ENCODE data around the gene TXLNG.

TXLNG gene

GRCh38 chrX:16851421-16851820 lies 65.2 kb downstream of the TXLNG start:
- TF ChIP-seq CTCF (IDR thresholded peaks at IDR 0.05; ENCODE audit: insufficient read depth, low read length): no peak
- no peak for TF ChIP-seq GABPA (IDR thresholded peaks at IDR 0.05; ENCODE audit: low read depth)
- TF ChIP-seq SPI1 (IDR thresholded peaks at IDR 0.05; ENCODE audit: borderline replicate concordance, low read depth): no peak
- no peak for TF ChIP-seq POLR2AphosphoS5 (IDR thresholded peaks at IDR 0.05; ENCODE audit: low read depth)
- no peak for TF ChIP-seq REST (IDR thresholded peaks at IDR 0.05; ENCODE audit: insufficient replicate concordance, low read depth)
- no peak overlapping the region for H3K27ac ChIP-seq (replicated peaks)
- no peaks in the 10 kb centered on the region for H3K27me3 ChIP-seq (ENCODE audit: insufficient read depth, poor library complexity, severe bottlenecking)
- no peak for DNase-seq (ENCODE audit: low read depth in 1 of 2, low spot score in 1 of 2)
- no peak overlapping the region for H3K4me3 ChIP-seq (replicated peaks; ENCODE audit: insufficient read depth, low read length)

GRCh38 chrX:16851827-16852226 lies 65.6 kb downstream of the TXLNG start:
- Histone ChIP-seq H3K27me3 (ENCODE audit: insufficient read depth, poor library complexity, severe bottlenecking) (no peaks in the 10 kb centered on the region), H3K27ac (replicated peaks) (no peak overlapping the region), H3K4me3 (replicated peaks; ENCODE audit: insufficient read depth, low read length) (no peak overlapping the region)
- no peak for DNase-seq (ENCODE audit: low read depth in 1 of 2, low spot score in 1 of 2)
- TF ChIP-seq CTCF (IDR thresholded peaks at IDR 0.05; ENCODE audit: insufficient read depth, low read length) (no peak), GABPA (IDR thresholded peaks at IDR 0.05; ENCODE audit: low read depth) (no peak), SPI1 (IDR thresholded peaks at IDR 0.05; ENCODE audit: borderline replicate concordance, low read depth) (no peak)

- Histone ChIP-seq H3K4me3 (replicated peaks; ENCODE audit: insufficient read depth, low read length) (no peak overlapping the region), H3K27ac (replicated peaks) (no peak overlapping the region), H3K27me3 (ENCODE audit: insufficient read depth, poor library complexity, severe bottlenecking) (no peaks in the 10 kb centered on the region)
- DNase-seq (ENCODE audit: low read depth in 1 of 2, low spot score in 1 of 2): no peak
- no peak for TF ChIP-seq SPI1 (IDR thresholded peaks at IDR 0.05; ENCODE audit: borderline replicate concordance, low read depth)
- TF ChIP-seq REST (IDR thresholded peaks at IDR 0.05; ENCODE audit: insufficient replicate concordance, low read depth): no peak
- TF ChIP-seq POLR2AphosphoS5 (IDR thresholded peaks at IDR 0.05; ENCODE audit: low read depth): no peak
- TF ChIP-seq GABPA (IDR thresholded peaks at IDR 0.05; ENCODE audit: low read depth): no peak
- TF ChIP-seq CTCF (IDR thresholded peaks at IDR 0.05; ENCODE audit: insufficient read depth, low read length): no peak
These were observed 66.4 kb downstream of the TXLNG start for GRCh38 chrX:16852617-16853179.

- Histone ChIP-seq H3K4me3 (replicated peaks; ENCODE audit: insufficient read depth, low read length) (no peak overlapping the region), H3K27ac (replicated peaks) (no peak overlapping the region), H3K27me3 (ENCODE audit: insufficient read depth, poor library complexity, severe bottlenecking) (no peaks in the 10 kb centered on the region)
- no peak for TF ChIP-seq POLR2AphosphoS5 (IDR thresholded peaks at IDR 0.05; ENCODE audit: low read depth)
- TF ChIP-seq SPI1 (IDR thresholded peaks at IDR 0.05; ENCODE audit: borderline replicate concordance, low read depth): no peak
- TF ChIP-seq GABPA (IDR thresholded peaks at IDR 0.05; ENCODE audit: low read depth): no peak
- TF ChIP-seq REST (IDR thresholded peaks at IDR 0.05; ENCODE audit: insufficient replicate concordance, low read depth): no peak
- no peak for TF ChIP-seq CTCF (IDR thresholded peaks at IDR 0.05; ENCODE audit: insufficient read depth, low read length)
- no peak for DNase-seq (ENCODE audit: low read depth in 1 of 2, low spot score in 1 of 2)
These were observed 67.3 kb downstream of the TXLNG start for GRCh38 chrX:16853537-16853936.

All from HL-60 (cell line).